Measurements from ENCODE around the gene LPAR4. TPM values are rescaled to one million over a fixed set of nuclear protein-coding genes. Genes with fewer than 3 reads are reported as not detected.

The LPAR4 gene
- total RNA-seq, 1 donor from 2014 or later: not detected

DNA sequence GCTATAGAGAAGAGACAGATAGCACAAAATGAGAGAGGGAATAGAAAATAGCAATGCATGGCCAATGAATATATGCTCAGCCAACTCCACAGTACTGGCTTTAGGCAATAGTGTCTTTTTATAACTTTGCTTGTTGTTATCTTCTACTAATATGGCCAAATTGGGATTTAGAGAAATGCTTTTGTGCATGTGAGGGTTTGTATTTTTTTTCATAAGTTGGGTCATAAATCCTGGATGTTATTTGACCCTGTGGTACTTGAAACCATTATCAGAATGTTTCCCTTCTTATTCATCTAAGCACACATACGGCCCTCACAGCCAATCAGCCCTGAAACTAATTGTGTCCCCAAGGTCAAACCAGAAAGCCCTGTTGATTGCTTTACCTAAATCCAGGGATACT, 35.2 kb upstream of the LPAR4 start:
- Histone ChIP-seq H3K9me3 (no peaks in the 10 kb centered on the region), H3K27me3 (no peaks in the 10 kb centered on the region), H3K4me3 (no peak overlapping the region), H3K4me1 (no peaks in the 10 kb centered on the region), H3K36me3 (no peaks in the 10 kb centered on the region), H3K27ac (no peak overlapping the region)
- DNase-seq (ENCODE audit: low spot score in 2 of 2): no peak
- intact Hi-C loops (cut with DNase I): no loop called here
- TF ChIP-seq, protein P1, sequence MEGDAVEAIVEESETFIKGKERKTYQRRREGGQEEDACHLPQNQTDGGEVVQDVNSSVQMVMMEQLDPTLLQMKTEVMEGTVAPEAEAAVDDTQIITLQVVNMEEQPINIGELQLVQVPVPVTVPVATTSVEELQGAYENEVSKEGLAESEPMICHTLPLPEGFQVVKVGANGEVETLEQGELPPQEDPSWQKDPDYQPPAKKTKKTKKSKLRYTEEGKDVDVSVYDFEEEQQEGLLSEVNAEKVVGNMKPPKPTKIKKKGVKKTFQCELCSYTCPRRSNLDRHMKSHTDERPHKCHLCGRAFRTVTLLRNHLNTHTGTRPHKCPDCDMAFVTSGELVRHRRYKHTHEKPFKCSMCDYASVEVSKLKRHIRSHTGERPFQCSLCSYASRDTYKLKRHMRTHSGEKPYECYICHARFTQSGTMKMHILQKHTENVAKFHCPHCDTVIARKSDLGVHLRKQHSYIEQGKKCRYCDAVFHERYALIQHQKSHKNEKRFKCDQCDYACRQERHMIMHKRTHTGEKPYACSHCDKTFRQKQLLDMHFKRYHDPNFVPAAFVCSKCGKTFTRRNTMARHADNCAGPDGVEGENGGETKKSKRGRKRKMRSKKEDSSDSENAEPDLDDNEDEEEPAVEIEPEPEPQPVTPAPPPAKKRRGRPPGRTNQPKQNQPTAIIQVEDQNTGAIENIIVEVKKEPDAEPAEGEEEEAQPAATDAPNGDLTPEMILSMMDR (IDR thresholded peaks at IDR 0.05): no peak

DNA sequence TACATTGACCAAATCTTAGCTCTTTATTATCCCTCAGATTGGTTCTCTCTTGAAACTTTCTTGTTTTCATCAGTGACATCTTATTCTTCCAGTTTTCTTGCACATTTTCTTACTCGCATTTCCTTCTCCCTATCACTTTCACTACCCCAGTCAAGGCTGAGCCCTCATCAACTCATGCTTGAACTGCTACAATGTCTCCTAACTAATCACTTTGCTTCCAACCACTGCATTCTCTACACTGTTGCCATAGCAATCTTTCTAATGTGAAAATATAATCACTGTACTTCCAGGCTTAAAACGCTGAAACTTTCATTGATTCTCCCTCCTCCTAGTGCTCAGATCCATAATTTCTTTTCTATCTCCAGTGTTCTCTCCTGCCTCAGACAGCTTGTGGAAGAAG, 22.2 kb upstream of the LPAR4 start:
- intact Hi-C loops (cut with DNase I): no loop called here
- H3K27me3 ChIP-seq: no peaks in the 10 kb centered on the region
- H3K4me1 ChIP-seq: no peaks in the 10 kb centered on the region
- no peak for DNase-seq (ENCODE audit: low spot score in 2 of 2)
- TF ChIP-seq, protein P1 (IDR thresholded peaks at IDR 0.05): no peak
- H3K9me3 ChIP-seq: no peaks in the 10 kb centered on the region
- no peak overlapping the region for H3K27ac ChIP-seq
- no peak overlapping the region for H3K4me3 ChIP-seq
- no peaks in the 10 kb centered on the region for H3K36me3 ChIP-seq

DNA sequence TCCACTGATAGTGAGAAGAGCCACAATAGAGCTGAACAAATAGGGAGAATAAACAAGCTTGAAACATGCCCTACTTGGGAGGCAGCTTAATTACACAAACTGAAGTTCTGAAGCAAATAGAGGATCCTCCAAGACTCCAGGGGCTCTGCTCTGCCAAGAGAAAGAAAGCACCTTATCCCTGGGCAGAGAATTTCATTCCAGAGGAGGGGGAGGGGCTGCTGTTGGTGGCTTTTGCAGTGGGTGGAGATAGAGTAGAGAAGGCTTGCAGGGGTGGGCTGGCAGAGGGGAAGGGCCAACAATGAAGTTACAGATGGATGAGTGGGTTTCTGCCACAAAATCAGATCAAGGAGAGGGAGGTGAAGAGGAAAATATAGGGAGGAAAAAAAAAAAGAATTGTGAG, 1.0 kb upstream of the LPAR4 start:
- H3K36me3 ChIP-seq: no peaks in the 10 kb centered on the region
- no peaks in the 10 kb centered on the region for H3K4me1 ChIP-seq
- no peaks in the 10 kb centered on the region for H3K27me3 ChIP-seq
- no peak for DNase-seq (ENCODE audit: low spot score in 2 of 2)
- H3K9me3 ChIP-seq: no peaks in the 10 kb centered on the region
- intact Hi-C loops (cut with DNase I): no loop called here
- no peak overlapping the region for H3K27ac ChIP-seq
- H3K4me3 ChIP-seq: no peak overlapping the region
- TF ChIP-seq, protein P1 (IDR thresholded peaks at IDR 0.05): no peak

DNA sequence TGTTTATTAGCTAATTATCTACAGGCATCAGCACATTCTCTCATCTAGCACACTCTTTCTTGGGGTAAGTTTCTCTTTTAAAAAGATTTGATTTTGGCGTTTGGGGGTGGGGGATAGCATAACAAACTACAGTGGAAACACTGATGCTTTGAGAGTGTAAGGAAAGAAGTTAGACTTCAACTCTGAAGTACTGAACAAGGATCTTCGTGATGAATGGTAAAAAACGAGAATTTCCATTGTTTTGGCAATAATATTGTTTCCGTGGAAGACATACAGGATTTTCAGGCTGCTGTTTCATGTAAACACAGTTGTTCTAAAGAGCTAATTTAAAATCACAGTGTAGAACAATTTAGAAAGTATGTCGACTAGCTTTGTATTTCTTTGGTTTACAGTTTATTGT, 451 bp downstream of the LPAR4 start:
- Histone ChIP-seq H3K9me3 (no peaks in the 10 kb centered on the region), H3K4me3 (peak overlapping the region; percentile 30 to 51), H3K27me3 (no peaks in the 10 kb centered on the region), H3K27ac (no peak overlapping the region), H3K4me1 (no peaks in the 10 kb centered on the region), H3K36me3 (no peaks in the 10 kb centered on the region)
- no peak for DNase-seq (ENCODE audit: low spot score in 2 of 2)
- intact Hi-C loops (cut with DNase I): no loop called here
- TF ChIP-seq, protein P1 (IDR thresholded peaks at IDR 0.05): no peak

DNA sequence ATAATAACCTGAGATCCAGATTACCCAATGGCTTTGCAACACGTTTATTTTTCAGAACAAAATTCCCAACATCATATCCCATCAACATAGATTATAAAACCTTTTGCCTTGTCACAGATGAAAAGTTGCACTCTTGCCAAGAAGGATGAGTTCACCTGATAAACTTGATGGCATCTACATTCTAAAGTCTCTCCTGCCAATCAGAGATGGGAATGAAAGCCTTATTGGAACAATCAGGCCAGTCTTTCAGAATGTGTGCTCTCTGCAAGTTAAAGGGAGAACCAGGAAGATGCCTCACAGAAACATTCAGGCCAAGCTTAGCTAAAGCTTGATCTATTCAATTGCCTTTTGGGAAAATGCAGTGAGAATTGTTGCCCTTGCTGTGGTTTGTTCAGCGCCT, 1.3 kb downstream of the LPAR4 start:
- Histone ChIP-seq H3K4me3 (no peak overlapping the region), H3K27me3 (no peaks in the 10 kb centered on the region), H3K36me3 (no peaks in the 10 kb centered on the region), H3K4me1 (no peaks in the 10 kb centered on the region), H3K27ac (no peak overlapping the region), H3K9me3 (no peaks in the 10 kb centered on the region)
- TF ChIP-seq, protein P1 (IDR thresholded peaks at IDR 0.05): no peak
- DNase-seq (ENCODE audit: low spot score in 2 of 2): no peak
- intact Hi-C loops (cut with DNase I): no loop called here

DNA sequence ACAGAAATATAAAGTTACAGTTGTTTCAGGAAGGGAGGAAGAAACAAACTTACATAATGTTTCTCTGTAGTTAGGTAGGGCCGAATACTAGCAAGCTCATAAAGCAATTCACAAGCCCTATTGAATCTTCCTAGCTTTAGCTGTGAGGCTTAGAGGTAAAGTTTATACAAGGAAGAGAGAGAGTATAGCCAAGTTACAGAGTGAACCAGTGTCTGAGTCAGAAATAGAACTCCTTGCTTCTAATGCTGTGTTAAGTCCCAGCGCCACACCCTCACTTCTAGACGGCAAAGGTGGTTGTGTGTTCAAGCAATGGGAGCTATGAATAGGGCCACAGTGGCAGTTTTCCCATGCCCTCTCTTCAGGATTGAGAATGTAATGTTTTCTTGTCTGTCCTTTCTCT, 6.1 kb downstream of the LPAR4 start:
- Histone ChIP-seq H3K27me3 (no peaks in the 10 kb centered on the region), H3K27ac (no peak overlapping the region), H3K36me3 (no peaks in the 10 kb centered on the region), H3K9me3 (no peaks in the 10 kb centered on the region), H3K4me3 (no peak overlapping the region), H3K4me1 (no peaks in the 10 kb centered on the region)
- TF ChIP-seq, protein P1 (IDR thresholded peaks at IDR 0.05): no peak
- no peak for DNase-seq (ENCODE audit: low spot score in 2 of 2)
- intact Hi-C loops (cut with DNase I): no loop called here
